Measurements from ENCODE around the gene HMG20B.
A peak's percentile ranks its signal among the peaks of the same experiment; 100 is the strongest.

Gene HMG20B

GRCh38 chr19:3622224-3622623, 49.5 kb downstream of the HMG20B start:
- no peak for DNase-seq
- Histone ChIP-seq H3K27ac (no peak overlapping the region), H3K4me3 (ENCODE audit: low read depth, low read length) (no peak overlapping the region), H3K27me3 (replicated peaks) (no peaks in the 10 kb centered on the region), H3K36me3 (replicated peaks) (peaks cover 18% of the 10 kb centered on the region)
- TF ChIP-seq CTCF (IDR thresholded peaks at IDR 0.05; ENCODE audit: low read depth, low read length, missing control alignments) = no peak
- in situ Hi-C loops (cut with HindIII; ENCODE audit: low pct_ligation_motif_present, low sequenced_read_pairs) = no loop called here

- H3K4me3 ChIP-seq (ENCODE audit: low read depth, low read length) = no peak overlapping the region
- no peaks in the 10 kb centered on the region for H3K27me3 ChIP-seq (replicated peaks)
- TF ChIP-seq CTCF (IDR thresholded peaks at IDR 0.05; ENCODE audit: low read depth, low read length, missing control alignments) = no peak
- no peak overlapping the region for H3K27ac ChIP-seq
- in situ Hi-C loops (cut with HindIII; ENCODE audit: low pct_ligation_motif_present, low sequenced_read_pairs) = no loop called here
- no peak for DNase-seq
- H3K36me3 ChIP-seq (replicated peaks) = peaks cover 18% of the 10 kb centered on the region
Measured at GRCh38 chr19:3623716-3624115, 51.0 kb downstream of the HMG20B start.

- in situ Hi-C loops (cut with HindIII; ENCODE audit: low pct_ligation_motif_present, low sequenced_read_pairs) = no loop called here
- Histone ChIP-seq H3K27ac (peak overlapping the region; percentile 89), H3K36me3 (replicated peaks) (peaks cover 14% of the 10 kb centered on the region), H3K4me3 (ENCODE audit: low read depth, low read length) (peak overlapping the region; percentile 86), H3K27me3 (replicated peaks) (no peaks in the 10 kb centered on the region)
- DNase-seq = no peak
- TF ChIP-seq CTCF (IDR thresholded peaks at IDR 0.05; ENCODE audit: low read depth, low read length, missing control alignments) = no peak
Measured at GRCh38 chr19:3625996-3626472, 53.3 kb downstream of the HMG20B start.

GRCh38 chr19:3626473-3627350, 54.0 kb downstream of the HMG20B start, which contains the start of gene CACTIN:
Gene CACTIN, minus strand, starts transcription at chr19:3626790. Its CDS starts 28 bp downstream, at chr19:3626762.
- peak within 1 kb of the TSS; percentile 86 for H3K4me3 ChIP-seq (ENCODE audit: low read depth, low read length)
- H3K27ac ChIP-seq = peak within 1 kb of the TSS; percentile 89
- no peak for TF ChIP-seq CTCF (IDR thresholded peaks at IDR 0.05; ENCODE audit: low read depth, low read length, missing control alignments)
- DNase-seq = peak; percentile 97
- in situ Hi-C loops (cut with HindIII; ENCODE audit: low pct_ligation_motif_present, low sequenced_read_pairs) = no loop called here
- H3K36me3 ChIP-seq (replicated peaks) = peaks cover 10% of the 10 kb centered on the region
- no peaks in the 10 kb centered on the region for H3K27me3 ChIP-seq (replicated peaks)

GRCh38 chr19:3627351-3627723, 54.6 kb downstream of the HMG20B start:
- Histone ChIP-seq H3K27ac (no peak overlapping the region), H3K27me3 (replicated peaks) (no peaks in the 10 kb centered on the region), H3K36me3 (replicated peaks) (peaks cover 11% of the 10 kb centered on the region), H3K4me3 (ENCODE audit: low read depth, low read length) (peak overlapping the region; percentile 15)
- in situ Hi-C loops (cut with HindIII; ENCODE audit: low pct_ligation_motif_present, low sequenced_read_pairs) = no loop called here
- no peak for DNase-seq
- no peak for TF ChIP-seq CTCF (IDR thresholded peaks at IDR 0.05; ENCODE audit: low read depth, low read length, missing control alignments)
